Pancreas (tissue), 10 donors: ENCODE data around the gene TMUB1. TPM values are rescaled to one million over a fixed set of nuclear protein-coding genes. Genes with fewer than 3 reads are reported as not detected.
"Not testable (repeated sequence)": the region's sequence is repeated elsewhere in the genome, so short reads cannot be mapped to it uniquely, and the experiment has no call there.

Source experiments
- ATAC-seq, 4 donors: fragments of 200-7000 bp; cut with Tn5 transposase; one replicate each; pipeline versions ENCODE4 v1.8.0 to v1.9.1; 2020; ENCODE audit warnings: mild to moderate bottlenecking in 4 of 4, moderate library complexity in 4 of 4
- DNase-seq, 6 donors: peaks; one replicate each; pipeline ENCODE4 v3.0.0-alpha.2; 2020
- FAIRE-seq: peaks from 2 replicates; lab custom pipeline; 2012; peaks lifted over from hg19 to GRCh38; lab: Jason Lieb, UNC
- H3K27ac ChIP-seq, 4 donors: fragments of 200-600 bp; sonication (generic); 1 replicate in 3 of 4; 2 replicates in 1 of 4; pipeline versions ENCODE4 v1.5.0 to v1.8.0; 2020
- H3K27me3 ChIP-seq, 4 donors: fragments of 200-600 bp; one replicate each; pipeline ENCODE4 v1.8.0; 2021
- H3K36me3 ChIP-seq, 3 donors: fragments of 200-600 bp; sonication (generic) in 1 of 3; one replicate each; pipeline versions ENCODE4 v1.5.0 to v1.8.0; 2020 to 2021
- H3K4me1 ChIP-seq, 3 donors: fragments of 200-600 bp; one replicate each; pipeline ENCODE4 v1.8.0; 2021
- H3K4me3 ChIP-seq, 4 donors: fragments of 200-600 bp; sonication (generic) in 2 of 4; one replicate each; pipeline versions ENCODE4 v1.5.0 to v1.8.0; 2020 to 2021
- H3K9me3 ChIP-seq, 4 donors: fragments of 200-600 bp; one replicate each; pipeline ENCODE4 v1.8.0; 2021
- WGBS, 2 donors: extraction: QIAGEN DNeasy Blood & Tissue Kit; methylation state at CpG; one replicate each; pipeline ENCODE4 v1.1.7; 2013; 5-methylcytosine and 5-hydroxymethylcytosine counted together
- intact Hi-C, 3 donors: fragments of 100-400 bp; cut with DNase I; formaldehyde crosslinking; loops; one replicate each; pipeline versions ENCODE4 v1.11.1 to v1.14.2; 2022
- polyA plus RNA-seq, 2 donors: library from polyadenylated mRNA; stranded (reverse); fragments of 200-250 nt; gene quantifications; one replicate each; pipeline ENCODE4 v1.2.3, GENCODE V29; 2013
- total RNA-seq, 6 donors: library from RNA; stranded (reverse); fragmentation: NEBNext Ultra II Directional in 4 of 6; extraction: Animal tissue kit (Norgen Biotek cat#: 25700) in 4 of 6; gene quantifications; one replicate each; pipeline versions ENCODE4 v1.2.1 to v1.2.4, GENCODE V29; 2021 to 2023
- TF ChIP-seq, protein P1 (sequence below), 4 donors: fragments of 200-600 bp; sonication (generic) in 3 of 4; IDR thresholded peaks; one replicate each; pipeline versions ENCODE4 v1.5.0 to v1.8.0; 2021; ENCODE audit warnings: antibody characterized with exemption in 4 of 4
- donor health status: healthy with polysubstance abuse.
- donor health status: DM: no; HTN: no; CAD: no; lungs with moderate emphysema.
- donor health status: DM: no; HTN: no; CAD: no.
- donor health status: control.
- donor health status: control.
- donor health status: Bipolar disorder and iron deficiency.
- donor health status: DM: yes; HTN: yes; CAD: no.
- donor health status: DM: no; HTN: no; CAD: no.
- donor health status: DM: no; HTN: no; CAD: no.
- donor health status: DM: yes; HTN: yes; CAD: no.

Gene TMUB1
- total and polyA plus RNA-seq, 8 donors, result 34.5 to 103 (median 44.1) TPM

DNA sequence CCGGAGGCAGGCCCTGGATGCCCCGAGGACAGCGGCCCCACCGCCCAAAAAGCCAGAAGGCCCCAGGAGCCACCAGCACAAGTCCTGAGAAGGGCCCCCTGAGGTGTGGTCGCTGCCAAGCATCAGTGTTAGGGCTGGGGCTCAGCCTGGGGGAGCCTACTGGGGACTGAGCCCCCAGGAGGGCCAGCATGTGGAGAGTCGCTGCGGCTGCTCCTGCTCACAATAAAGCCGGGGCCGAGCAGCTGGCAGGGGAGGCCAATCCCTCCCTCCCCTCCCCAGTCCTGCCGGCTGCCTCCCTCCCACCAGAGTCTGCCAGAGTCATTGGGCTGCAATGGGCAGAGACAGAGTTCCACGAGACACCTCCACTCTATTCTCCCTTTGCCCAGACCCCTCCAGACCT, 38.0 kb downstream of the TMUB1 start:
- TF ChIP-seq, protein P1, sequence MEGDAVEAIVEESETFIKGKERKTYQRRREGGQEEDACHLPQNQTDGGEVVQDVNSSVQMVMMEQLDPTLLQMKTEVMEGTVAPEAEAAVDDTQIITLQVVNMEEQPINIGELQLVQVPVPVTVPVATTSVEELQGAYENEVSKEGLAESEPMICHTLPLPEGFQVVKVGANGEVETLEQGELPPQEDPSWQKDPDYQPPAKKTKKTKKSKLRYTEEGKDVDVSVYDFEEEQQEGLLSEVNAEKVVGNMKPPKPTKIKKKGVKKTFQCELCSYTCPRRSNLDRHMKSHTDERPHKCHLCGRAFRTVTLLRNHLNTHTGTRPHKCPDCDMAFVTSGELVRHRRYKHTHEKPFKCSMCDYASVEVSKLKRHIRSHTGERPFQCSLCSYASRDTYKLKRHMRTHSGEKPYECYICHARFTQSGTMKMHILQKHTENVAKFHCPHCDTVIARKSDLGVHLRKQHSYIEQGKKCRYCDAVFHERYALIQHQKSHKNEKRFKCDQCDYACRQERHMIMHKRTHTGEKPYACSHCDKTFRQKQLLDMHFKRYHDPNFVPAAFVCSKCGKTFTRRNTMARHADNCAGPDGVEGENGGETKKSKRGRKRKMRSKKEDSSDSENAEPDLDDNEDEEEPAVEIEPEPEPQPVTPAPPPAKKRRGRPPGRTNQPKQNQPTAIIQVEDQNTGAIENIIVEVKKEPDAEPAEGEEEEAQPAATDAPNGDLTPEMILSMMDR (IDR thresholded peaks at IDR 0.05), result no peak
- H3K36me3 ChIP-seq, result no peaks in the 10 kb centered on the region
- peak in 2 of 6 donors; percentile 11 to 59 for DNase-seq

DNA sequence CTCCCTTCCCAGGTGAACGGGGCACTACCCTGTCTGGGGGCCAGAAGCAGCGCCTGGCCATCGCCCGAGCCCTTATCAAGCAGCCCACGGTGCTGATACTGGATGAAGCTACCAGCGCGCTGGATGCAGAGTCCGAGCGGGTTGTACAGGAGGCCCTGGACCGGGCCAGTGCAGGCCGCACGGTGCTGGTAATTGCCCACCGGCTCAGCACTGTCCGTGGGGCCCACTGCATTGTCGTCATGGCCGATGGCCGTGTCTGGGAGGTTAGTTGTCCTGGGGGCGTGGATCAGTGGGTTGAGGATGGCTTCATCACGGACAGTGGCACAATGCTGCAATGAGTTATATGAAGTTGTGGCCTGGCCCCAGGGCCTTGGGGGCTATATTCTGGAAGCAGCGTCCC, 39.3 kb downstream of the TMUB1 start:
- intact Hi-C loops, result no loop called here
- FAIRE-seq (no peak), ATAC-seq (no peak), DNase-seq (peak in 2 of 6 donors; percentile 12 to 51)
- Histone ChIP-seq H3K36me3 (no peaks in the 10 kb centered on the region), H3K27ac (no peak overlapping the region), H3K9me3 (no peaks in the 10 kb centered on the region), H3K27me3 (no peaks in the 10 kb centered on the region), H3K4me1 (peaks cover 0 to 7% (median 0%) of the 10 kb centered on the region in 3 donors), H3K4me3 (no peak overlapping the region)
- TF ChIP-seq, protein P1 (IDR thresholded peaks at IDR 0.05), result no peak
- 94% methylated on average over 20 of the region's 20 CpGs for WGBS, 2 donors

More for the DNA sequence above, 38.0 kb downstream of the TMUB1 start:
- intact Hi-C loops, result no loop called here
- Histone ChIP-seq H3K27ac (no peak overlapping the region), H3K9me3 (no peaks in the 10 kb centered on the region), H3K4me1 (no peaks in the 10 kb centered on the region), H3K27me3 (no peaks in the 10 kb centered on the region), H3K4me3 (no peak overlapping the region)
- FAIRE-seq (no peak), ATAC-seq (no peak)
- WGBS, 2 donors, result 88 to 98% methylated on average over 9 to 11 of the region's 11 CpGs

DNA sequence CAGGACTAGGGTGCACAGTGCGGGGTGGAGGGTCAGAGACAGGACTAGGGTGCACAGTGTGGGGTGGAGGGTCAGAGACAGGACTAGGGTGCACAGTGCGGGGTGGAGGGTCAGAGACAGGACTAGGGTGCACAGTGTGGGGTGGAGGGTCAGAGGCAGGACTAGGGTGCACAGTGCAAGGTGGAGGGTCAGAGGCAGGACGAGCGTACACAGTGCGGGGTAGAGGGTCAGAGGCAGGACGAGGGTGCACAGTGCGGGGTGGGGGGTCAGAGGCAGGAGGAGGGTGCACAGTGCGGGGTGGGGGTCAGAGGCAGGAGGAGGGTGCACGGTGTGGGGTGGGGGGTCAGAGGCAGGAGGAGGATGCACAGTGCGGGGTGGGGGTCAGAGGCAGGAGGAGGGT, 39.8 kb downstream of the TMUB1 start:
- H3K4me3 ChIP-seq, FAIRE-seq, H3K4me1 ChIP-seq, intact Hi-C loops, H3K27me3 ChIP-seq, H3K36me3 ChIP-seq, H3K27ac ChIP-seq, ATAC-seq, H3K9me3 ChIP-seq: not testable (repeated sequence)
- WGBS, 2 donors, result 84 to 94% methylated on average over 8 to 10 of the region's 10 CpGs
- peak in 1 of 6 donors; percentile 55 for DNase-seq

DNA sequence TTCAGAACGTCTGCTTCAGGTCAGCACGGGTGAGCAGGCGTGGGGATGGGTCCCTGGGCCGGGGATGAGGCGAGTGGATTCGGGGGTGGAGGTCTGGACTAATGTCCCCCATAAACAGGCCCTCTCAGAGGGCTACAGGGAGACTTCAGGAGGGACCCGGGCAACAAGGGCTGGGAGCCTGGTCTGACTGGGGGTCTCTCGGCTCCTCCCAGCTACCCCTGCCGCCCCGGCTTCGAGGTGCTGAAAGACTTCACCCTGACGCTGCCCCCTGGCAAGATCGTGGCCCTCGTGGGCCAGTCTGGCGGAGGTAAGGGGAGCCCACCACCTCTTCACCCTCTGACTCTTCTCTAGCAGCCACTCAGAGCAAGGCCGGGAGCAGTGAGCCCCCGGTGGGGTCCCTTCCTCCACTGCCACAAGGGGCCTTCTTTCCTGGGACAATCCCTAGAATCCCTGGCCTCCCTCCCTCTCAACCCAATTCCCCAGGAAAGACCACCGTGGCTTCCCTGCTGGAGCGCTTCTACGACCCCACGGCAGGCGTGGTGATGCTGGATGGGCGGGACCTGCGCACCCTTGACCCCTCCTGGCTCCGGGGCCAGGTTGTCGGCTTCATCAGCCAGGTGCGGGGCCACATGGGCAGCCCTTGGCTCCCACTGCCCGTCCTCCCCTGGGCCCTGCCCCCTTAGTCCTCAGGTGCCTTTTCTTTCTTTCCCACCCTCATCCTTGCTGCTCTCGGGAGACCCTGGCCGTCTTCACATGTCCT, 42.5 kb downstream of the TMUB1 start:
- H3K9me3 ChIP-seq, result no peaks in the 10 kb centered on the region
- H3K4me1 ChIP-seq, result peaks cover 0 to 7% (median 0%) of the 10 kb centered on the region in 3 donors
- no peaks in the 10 kb centered on the region for H3K27me3 ChIP-seq
- H3K27ac ChIP-seq, result no peak overlapping the region
- FAIRE-seq, result no peak
- 91 to 95% methylated on average over 22 to 30 of the region's 30 CpGs for WGBS, 2 donors
- TF ChIP-seq, protein P1 (IDR thresholded peaks at IDR 0.05), result no peak
- H3K4me3 ChIP-seq, result no peak overlapping the region
- intact Hi-C loops, result no loop called here
- ATAC-seq, result no peak
- H3K36me3 ChIP-seq, result peaks cover 0 to 15% (median 0%) of the 10 kb centered on the region in 3 donors
- peak in 1 of 6 donors; percentile 68 for DNase-seq

DNA sequence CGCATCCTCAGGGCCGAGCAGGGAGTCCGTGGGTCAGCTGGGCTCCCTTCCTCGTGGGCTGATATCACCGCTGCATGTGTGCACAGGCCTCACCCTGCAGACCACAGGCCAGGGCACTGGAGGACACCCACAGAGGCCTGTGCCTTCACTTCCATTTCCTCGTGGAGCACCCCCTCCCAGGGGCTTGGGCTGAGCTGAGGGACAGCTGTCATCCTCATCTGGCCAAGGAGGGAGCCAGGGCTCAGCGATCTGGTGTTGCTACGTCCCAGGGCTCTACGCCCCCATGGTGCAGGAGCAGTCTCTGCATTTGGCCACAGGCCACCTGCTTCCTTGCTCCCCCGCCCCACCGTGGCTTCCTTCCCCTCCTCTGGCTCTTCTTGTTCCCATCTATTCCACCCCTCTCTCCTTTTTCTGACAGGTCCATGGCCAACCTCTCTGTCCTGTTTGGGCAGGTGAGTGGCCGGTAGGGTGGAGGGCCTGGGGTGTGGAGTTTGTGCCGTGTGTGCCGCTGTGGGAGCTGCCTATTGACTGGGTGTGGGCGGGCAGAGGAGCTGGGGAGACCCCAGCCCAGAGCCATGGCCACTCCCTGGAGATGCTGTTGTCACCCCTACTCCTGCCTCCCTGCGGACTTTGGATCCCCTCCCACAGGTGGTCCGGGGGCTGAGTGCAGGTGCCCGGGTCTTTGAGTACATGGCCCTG, 43.3 kb downstream of the TMUB1 start:
- 81 to 87% methylated on average over 17 to 18 of the region's 18 CpGs for WGBS, 2 donors
- intact Hi-C loops, result no loop called here
- TF ChIP-seq, protein P1 (IDR thresholded peaks at IDR 0.05), result no peak
- ATAC-seq, result peak in 1 of 4 donors; percentile 23
- H3K36me3 ChIP-seq, result peaks cover 0 to 16% (median 0%) of the 10 kb centered on the region in 3 donors
- H3K4me3 ChIP-seq, result no peak overlapping the region
- no peak for DNase-seq
- H3K4me1 ChIP-seq, result peaks cover 0 to 7% (median 0%) of the 10 kb centered on the region in 3 donors
- no peaks in the 10 kb centered on the region for H3K9me3 ChIP-seq
- no peak overlapping the region for H3K27ac ChIP-seq
- H3K27me3 ChIP-seq, result no peaks in the 10 kb centered on the region
- no peak for FAIRE-seq
